ENCODE measurements around the gene DGKD. TPM values are rescaled to one million over a fixed set of nuclear protein-coding genes. Genes with fewer than 3 reads are reported as not detected.

DGKD gene
- total and polyA plus RNA-seq, 10 of the 15 experiments (the other 5 are each of a cell fraction or from before 2014, with no cell fraction given): 2.7 to 81.9 (median 27.0) TPM

DNA sequence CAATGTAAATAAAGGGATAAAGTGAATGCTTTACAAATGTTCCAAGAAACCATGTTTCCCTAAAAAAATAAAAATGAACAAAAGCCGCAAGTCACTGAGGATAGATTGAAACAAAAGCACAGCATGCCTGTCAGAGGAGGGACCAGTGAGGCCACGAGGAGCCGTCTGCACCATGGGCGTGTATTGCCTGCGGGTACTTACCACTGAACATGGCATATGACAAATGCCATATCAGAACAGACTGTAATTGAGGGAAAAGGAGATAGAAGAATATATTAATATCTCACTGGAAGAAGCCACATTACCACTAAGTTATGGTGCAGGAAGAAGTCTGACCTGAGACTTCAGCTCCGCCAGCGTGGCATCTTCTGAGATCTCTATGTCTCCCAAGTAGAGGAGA, 136.5 kb downstream of the DGKD start:
- RAD21 ChIA-PET (ENCODE audit: unreplicated experiment): no interaction called here
- intact Hi-C loops (cut with micrococcal nuclease; ENCODE audit: unreplicated experiment): no loop called here
- no peak overlapping the region for H3K9ac ChIP-seq (ENCODE audit: control insufficient read depth, insufficient read depth, low read length)
- H3K4me2 ChIP-seq (ENCODE audit: control insufficient read depth, insufficient read depth): no peak overlapping the region
- no TSS peak for BruUV-seq (replicated peaks)
- H3K4me1 ChIP-seq (ENCODE audit: control insufficient read depth, insufficient read depth, low read length): no peaks in the 10 kb centered on the region
- H3K27me3 ChIP-seq (replicated peaks in 1 of 2; ENCODE audit: control insufficient read depth in 2 of 2, insufficient read depth in 2 of 2, low read length in 1 of 2): no peaks in the 10 kb centered on the region
- H3K27ac ChIP-seq (ENCODE audit: control insufficient read depth, insufficient read depth): no peak overlapping the region
- no peak for TF ChIP-seq NFYA (IDR thresholded peaks at IDR 0.05; ENCODE audit: borderline replicate concordance, low read depth, low read length)
- no peak for TF ChIP-seq CHD4 (IDR thresholded peaks at IDR 0.05)
- TF ChIP-seq NRF1 (conservative IDR thresholded peaks at IDR 0.05; ENCODE audit: low read depth, low read length): no peak
- TF ChIP-seq SUZ12 (IDR thresholded peaks at IDR 0.05; ENCODE audit: unreplicated experiment): no peak
- TF ChIP-seq, protein P1, sequence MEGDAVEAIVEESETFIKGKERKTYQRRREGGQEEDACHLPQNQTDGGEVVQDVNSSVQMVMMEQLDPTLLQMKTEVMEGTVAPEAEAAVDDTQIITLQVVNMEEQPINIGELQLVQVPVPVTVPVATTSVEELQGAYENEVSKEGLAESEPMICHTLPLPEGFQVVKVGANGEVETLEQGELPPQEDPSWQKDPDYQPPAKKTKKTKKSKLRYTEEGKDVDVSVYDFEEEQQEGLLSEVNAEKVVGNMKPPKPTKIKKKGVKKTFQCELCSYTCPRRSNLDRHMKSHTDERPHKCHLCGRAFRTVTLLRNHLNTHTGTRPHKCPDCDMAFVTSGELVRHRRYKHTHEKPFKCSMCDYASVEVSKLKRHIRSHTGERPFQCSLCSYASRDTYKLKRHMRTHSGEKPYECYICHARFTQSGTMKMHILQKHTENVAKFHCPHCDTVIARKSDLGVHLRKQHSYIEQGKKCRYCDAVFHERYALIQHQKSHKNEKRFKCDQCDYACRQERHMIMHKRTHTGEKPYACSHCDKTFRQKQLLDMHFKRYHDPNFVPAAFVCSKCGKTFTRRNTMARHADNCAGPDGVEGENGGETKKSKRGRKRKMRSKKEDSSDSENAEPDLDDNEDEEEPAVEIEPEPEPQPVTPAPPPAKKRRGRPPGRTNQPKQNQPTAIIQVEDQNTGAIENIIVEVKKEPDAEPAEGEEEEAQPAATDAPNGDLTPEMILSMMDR (IDR thresholded peaks at IDR 0.05 in 2 of 3, conservative IDR thresholded peaks at IDR 0.05 in 1 of 3; ENCODE audit: control insufficient read depth in 2 of 3, extremely low read depth in 1 of 3, insufficient read depth in 1 of 3, low read depth in 3 of 3, low read length in 3 of 3): no peak
- no peak for TF ChIP-seq ZNF622 (IDR thresholded peaks at IDR 0.05)
- SMC1A ChIA-PET (ENCODE audit: uncharacterized antibody, unreplicated experiment): no interaction called here
- ATAC-seq (no peak), FAIRE-seq (no peak), DNase-seq (ENCODE audit: low read depth, low spot score) (no peak)
- WGBS (ENCODE audit: insufficient coverage, insufficient replicate concordance, low lambda C conversion rate, missing lambda C conversion rate): 91% methylated on average over 7 of the region's 7 CpGs
- H2AFZ ChIP-seq (ENCODE audit: control insufficient read depth, low read depth, low read length): no peak overlapping the region
- no peak overlapping the region for H3K4me3 ChIP-seq
- H3K9me3 ChIP-seq (replicated peaks; ENCODE audit: control insufficient read depth, insufficient read depth, low read length): no peaks in the 10 kb centered on the region
- in situ Hi-C loops (cut with MboI): no loop called here
- H3K79me2 ChIP-seq (ENCODE audit: control insufficient read depth, insufficient read depth, low read length): no peaks in the 10 kb centered on the region
- H3K36me3 ChIP-seq (ENCODE audit: control insufficient read depth in 2 of 2, insufficient read depth in 2 of 2, low read length in 1 of 2): peaks cover 0 to 10% of the 10 kb centered on the region in 2 experiments; a peak in 2 of 4 replicates
- H4K20me1 ChIP-seq (ENCODE audit: control insufficient read depth, insufficient read depth): no peaks in the 10 kb centered on the region
- POLR2A ChIA-PET: no interaction called here
- CTCF ChIA-PET: no interaction called here

DNA sequence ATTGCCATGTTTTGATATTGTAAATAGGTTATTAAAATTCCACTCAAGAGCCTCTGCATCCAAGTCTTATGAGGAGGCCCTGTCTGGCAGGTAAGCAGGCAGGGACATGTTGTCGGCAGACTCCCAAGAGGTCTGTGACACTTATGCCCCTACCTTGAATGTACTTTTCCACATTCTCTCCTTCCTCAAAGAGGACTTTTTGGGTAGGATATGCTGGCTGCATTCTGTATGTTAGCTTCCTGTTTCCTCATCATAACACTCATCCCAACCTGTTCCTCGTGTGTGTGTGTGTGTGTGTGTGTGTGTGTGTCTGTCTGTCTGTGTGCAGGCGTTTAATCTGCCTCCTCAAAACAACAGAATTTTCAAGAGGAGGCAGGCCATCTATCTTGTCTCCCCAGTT, 137.0 kb downstream of the DGKD start:
- no peak overlapping the region for H2AFZ ChIP-seq (ENCODE audit: control insufficient read depth, low read depth, low read length)
- POLR2A ChIA-PET: no interaction called here
- no peak overlapping the region for H3K9ac ChIP-seq (ENCODE audit: control insufficient read depth, insufficient read depth, low read length)
- RAD21 ChIA-PET (ENCODE audit: unreplicated experiment): no interaction called here
- H4K20me1 ChIP-seq (ENCODE audit: control insufficient read depth, insufficient read depth): no peaks in the 10 kb centered on the region
- WGBS (ENCODE audit: insufficient coverage, insufficient replicate concordance, low lambda C conversion rate, missing lambda C conversion rate): 67% methylated on average over 3 of the region's 3 CpGs
- FAIRE-seq: no peak
- H3K9me3 ChIP-seq (replicated peaks; ENCODE audit: control insufficient read depth, insufficient read depth, low read length): no peaks in the 10 kb centered on the region
- H3K27me3 ChIP-seq (replicated peaks in 1 of 2; ENCODE audit: control insufficient read depth in 2 of 2, insufficient read depth in 2 of 2, low read length in 1 of 2): no peaks in the 10 kb centered on the region
- no peak for ATAC-seq
- H3K4me2 ChIP-seq (ENCODE audit: control insufficient read depth, insufficient read depth): no peak overlapping the region
- SMC1A ChIA-PET (ENCODE audit: uncharacterized antibody, unreplicated experiment): no interaction called here
- H3K27ac ChIP-seq (ENCODE audit: control insufficient read depth, insufficient read depth): no peak overlapping the region
- no peak for DNase-seq (ENCODE audit: low read depth, low spot score)
- no TSS peak for BruUV-seq (replicated peaks)
- no peaks in the 10 kb centered on the region for H3K4me1 ChIP-seq (ENCODE audit: control insufficient read depth, insufficient read depth, low read length)
- H3K4me3 ChIP-seq: no peak overlapping the region
- intact Hi-C loops (cut with micrococcal nuclease; ENCODE audit: unreplicated experiment) (no loop called here), in situ Hi-C loops (cut with MboI) (no loop called here)
- H3K79me2 ChIP-seq (ENCODE audit: control insufficient read depth, insufficient read depth, low read length): no peaks in the 10 kb centered on the region
- peaks cover 0 to 10% of the 10 kb centered on the region in 2 experiments; a peak in 2 of 4 replicates for H3K36me3 ChIP-seq (ENCODE audit: control insufficient read depth in 2 of 2, insufficient read depth in 2 of 2, low read length in 1 of 2)
- CTCF ChIA-PET: no interaction called here
- no peak for TF ChIP-seq ZNF24 (IDR thresholded peaks at IDR 0.05)
- no peak for TF ChIP-seq ZZZ3 (IDR thresholded peaks at IDR 0.05; ENCODE audit: control insufficient read depth, insufficient read length, low read depth)
- no peak for TF ChIP-seq CHD2 (IDR thresholded peaks at IDR 0.05; ENCODE audit: borderline replicate concordance, low read depth, low read length)
- TF ChIP-seq SUZ12 (IDR thresholded peaks at IDR 0.05; ENCODE audit: unreplicated experiment): no peak
- TF ChIP-seq HDAC6 (IDR thresholded peaks at IDR 0.05; ENCODE audit: unreplicated experiment): no peak
- TF ChIP-seq, protein P2, sequence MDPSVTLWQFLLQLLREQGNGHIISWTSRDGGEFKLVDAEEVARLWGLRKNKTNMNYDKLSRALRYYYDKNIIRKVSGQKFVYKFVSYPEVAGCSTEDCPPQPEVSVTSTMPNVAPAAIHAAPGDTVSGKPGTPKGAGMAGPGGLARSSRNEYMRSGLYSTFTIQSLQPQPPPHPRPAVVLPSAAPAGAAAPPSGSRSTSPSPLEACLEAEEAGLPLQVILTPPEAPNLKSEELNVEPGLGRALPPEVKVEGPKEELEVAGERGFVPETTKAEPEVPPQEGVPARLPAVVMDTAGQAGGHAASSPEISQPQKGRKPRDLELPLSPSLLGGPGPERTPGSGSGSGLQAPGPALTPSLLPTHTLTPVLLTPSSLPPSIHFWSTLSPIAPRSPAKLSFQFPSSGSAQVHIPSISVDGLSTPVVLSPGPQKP (IDR thresholded peaks at IDR 0.05; ENCODE audit: low read depth, low read length): no peak
- TF ChIP-seq TCF12 (IDR thresholded peaks at IDR 0.05; ENCODE audit: low read depth, low read length): no peak
- TF ChIP-seq, protein P3, sequence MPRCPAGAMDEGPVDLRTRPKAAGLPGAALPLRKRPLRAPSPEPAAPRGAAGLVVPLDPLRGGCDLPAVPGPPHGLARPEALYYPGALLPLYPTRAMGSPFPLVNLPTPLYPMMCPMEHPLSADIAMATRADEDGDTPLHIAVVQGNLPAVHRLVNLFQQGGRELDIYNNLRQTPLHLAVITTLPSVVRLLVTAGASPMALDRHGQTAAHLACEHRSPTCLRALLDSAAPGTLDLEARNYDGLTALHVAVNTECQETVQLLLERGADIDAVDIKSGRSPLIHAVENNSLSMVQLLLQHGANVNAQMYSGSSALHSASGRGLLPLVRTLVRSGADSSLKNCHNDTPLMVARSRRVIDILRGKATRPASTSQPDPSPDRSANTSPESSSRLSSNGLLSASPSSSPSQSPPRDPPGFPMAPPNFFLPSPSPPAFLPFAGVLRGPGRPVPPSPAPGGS (IDR thresholded peaks at IDR 0.05; ENCODE audit: borderline replicate concordance, insufficient read depth, low read depth, low read length, poor library complexity, severe bottlenecking): no peak
- TF ChIP-seq SP1 (IDR thresholded peaks at IDR 0.05; ENCODE audit: low read depth, low read length): no peak
